Left ventricle myocardium superior (tissue), 1 donor: ENCODE results near the gene CHAC1. TPM values are rescaled to one million over a fixed set of nuclear protein-coding genes. Genes with fewer than 3 reads are reported as not detected.
"Not testable (repeated sequence)": the region's sequence is repeated elsewhere in the genome, so short reads cannot be mapped to it uniquely, and the experiment has no call there.

Experiments
- ATAC-seq: fragments of 200-7000 bp; cut with Tn5 transposase; one replicate; pipeline ENCODE4 v1.9.1; 2020; ENCODE audit warnings: mild to moderate bottlenecking, moderate library complexity
- DNase-seq: peaks from one replicate; pipeline ENCODE4 v3.0.0-alpha.2; 2020
- intact Hi-C: fragments of 100-400 bp; cut with micrococcal nuclease; formaldehyde crosslinking; loops from one replicate; pipeline ENCODE4 v1.11.0; 2022
- total RNA-seq: library from RNA; stranded (reverse); fragmentation: NEBNext Ultra II Directional; extraction: Animal tissue kit (Norgen Biotek cat#: 25700); gene quantifications from one replicate; pipeline ENCODE4 v1.2.1, GENCODE V29; 2021
- donor health status: DM: no; HTN: yes; CAD: no; lungs with severe emphysema.

CHAC1 gene
- total RNA-seq, 1 donor from 2014 or later, result 2.2 TPM

- ATAC-seq, DNase-seq, intact Hi-C loops: not testable (repeated sequence)
Observed at GRCh38 chr15:40954158-40954848, 1.0 kb downstream of the CHAC1 start.

GRCh38 chr15:40955141-40955903 lies 2.1 kb downstream of the CHAC1 start:
- intact Hi-C loops, result no loop called here
- ATAC-seq (no peak), DNase-seq (no peak)

- intact Hi-C loops, result no loop called here
- peak; percentile 27 for ATAC-seq
- no peak for DNase-seq
Observed at GRCh38 chr15:40955930-40956540, 2.8 kb downstream of the CHAC1 start.

GRCh38 chr15:40956541-40956982 lies 3.3 kb downstream of the CHAC1 start:
- intact Hi-C loops, result no loop called here
- DNase-seq (no peak), ATAC-seq (peak; percentile 74)

GRCh38 chr15:40957041-40957555 lies 3.8 kb downstream of the CHAC1 start:
- intact Hi-C loops, result no loop called here

GRCh38 chr15:40957581-40958051 lies 4.3 kb downstream of the CHAC1 start:
- intact Hi-C loops, result no loop called here
- DNase-seq (peak; percentile 84), ATAC-seq (peak; percentile 62)

More at GRCh38 chr15:40957041-40957555, 3.8 kb downstream of the CHAC1 start:
- no peak for DNase-seq
- ATAC-seq, result no peak

- DNase-seq, result no peak
- peak; percentile 5 for ATAC-seq
- intact Hi-C loops, result no loop called here
Observed at GRCh38 chr15:40958146-40958545, 4.9 kb downstream of the CHAC1 start.

GRCh38 chr15:40958723-40959122 lies 5.5 kb downstream of the CHAC1 start:
- no peak for DNase-seq
- intact Hi-C loops, result no loop called here
- ATAC-seq, result no peak

- ATAC-seq (no peak), DNase-seq (no peak)
- intact Hi-C loops, result no loop called here
Observed at GRCh38 chr15:40959331-40960141, 6.3 kb downstream of the CHAC1 start.

- ATAC-seq, result no peak
- no peak for DNase-seq
- intact Hi-C loops, result no loop called here
Observed at GRCh38 chr15:40960151-40960885, 7.0 kb downstream of the CHAC1 start.

GRCh38 chr15:40960925-40961324 lies 7.7 kb downstream of the CHAC1 start:
- ATAC-seq, result no peak
- DNase-seq, result no peak
- intact Hi-C loops, result no loop called here

GRCh38 chr15:40961740-40962139 lies 8.5 kb downstream of the CHAC1 start:
- intact Hi-C loops, ATAC-seq, DNase-seq: not testable (repeated sequence)

GRCh38 chr15:40962317-40962716 lies 9.0 kb downstream of the CHAC1 start:
- not testable (repeated sequence) for ATAC-seq

GRCh38 chr15:40963201-40963600 lies 9.9 kb downstream of the CHAC1 start:
- DNase-seq, result no peak
- ATAC-seq, result no peak
- intact Hi-C loops, result no loop called here

More at GRCh38 chr15:40962317-40962716, 9.0 kb downstream of the CHAC1 start:
- DNase-seq, intact Hi-C loops: not testable (repeated sequence)

GRCh38 chr15:40964006-40964405 lies 10.7 kb downstream of the CHAC1 start:
- intact Hi-C loops, result no loop called here
- ATAC-seq (no peak), DNase-seq (no peak)

GRCh38 chr15:40964634-40965033 lies 11.4 kb downstream of the CHAC1 start:
- ATAC-seq (no peak), DNase-seq (no peak)
- intact Hi-C loops, result no loop called here

GRCh38 chr15:40968290-40969085 lies 15.2 kb downstream of the CHAC1 start:
- ATAC-seq (no peak), DNase-seq (no peak)
- intact Hi-C loops, result no loop called here
